Hematopoietic multipotent progenitor cell treated with erythropoietin and hydrocortisone succinate and interleukin-3 and kit ligand, for 4 days (in vitro differentiated cells): Measurements from ENCODE around the gene DOCK1.

Experiments used
- DNase-seq: peaks from one replicate; pipeline ENCODE4 v3.0.0-alpha.2; 2015

The DOCK1 gene

DNA sequence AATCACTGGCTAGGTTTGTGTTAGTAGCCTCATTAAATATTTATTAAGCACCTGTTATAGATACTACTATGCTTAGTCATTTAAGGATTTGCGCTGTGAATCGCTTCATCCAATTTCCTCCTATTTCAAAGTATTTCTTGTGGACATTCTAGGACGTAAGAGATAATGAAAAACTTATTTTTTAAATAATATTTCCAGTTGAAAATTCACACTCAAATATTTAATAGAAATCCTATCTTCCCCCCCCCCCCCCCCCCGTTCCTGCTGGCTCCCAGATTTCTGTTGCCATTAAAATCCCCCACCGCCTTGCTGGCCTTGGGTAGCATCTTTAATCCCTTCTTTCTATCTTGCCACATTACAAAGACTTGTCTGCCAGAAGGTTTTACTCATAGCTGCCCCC, 285.2 kb downstream of the DOCK1 start:
- DNase-seq = no peak

DNA sequence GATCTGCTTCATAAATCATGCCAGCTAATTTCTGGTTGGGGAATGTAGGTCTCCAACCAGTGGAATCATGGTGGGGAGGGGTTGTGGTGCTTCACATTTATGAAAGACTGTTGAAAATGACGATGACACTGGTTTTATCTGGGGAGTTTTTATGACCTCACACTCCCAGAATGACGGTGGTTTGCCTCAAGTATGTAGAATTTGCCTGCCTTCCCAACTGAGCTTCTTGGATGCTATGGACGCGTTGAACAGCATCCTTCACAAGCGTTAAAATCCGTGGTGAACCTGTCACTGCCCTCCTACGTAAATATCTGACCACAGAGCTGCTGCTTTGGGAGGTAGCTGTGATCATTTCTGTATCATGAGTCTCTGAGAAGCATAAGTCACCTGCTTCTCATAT, 287.9 kb downstream of the DOCK1 start:
- no peak for DNase-seq

- no peak for DNase-seq
Observed at GRCh38 chr10:127194111-127194510, 288.9 kb downstream of the DOCK1 start.

DNA sequence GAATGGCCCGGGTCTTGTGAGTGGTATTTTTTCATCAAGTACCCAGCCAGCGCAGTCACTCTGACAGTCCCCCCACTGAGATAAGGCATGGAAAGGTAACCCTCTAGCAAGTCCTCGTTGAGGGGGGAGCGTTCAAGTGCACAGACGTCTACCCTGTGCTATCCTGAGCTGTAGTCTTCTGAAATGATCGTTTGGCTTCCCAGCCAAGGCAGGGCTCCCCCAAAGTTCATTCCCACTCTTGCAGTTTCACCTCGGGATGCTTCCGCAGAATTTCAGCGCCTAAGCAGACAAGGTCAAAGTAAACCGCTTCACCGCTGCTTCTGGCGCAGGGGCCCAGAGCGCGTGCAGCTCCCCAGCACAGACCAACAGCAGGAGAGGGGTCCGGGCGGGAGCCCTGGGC, 289.4 kb downstream of the DOCK1 start:
- DNase-seq = no peak

DNA sequence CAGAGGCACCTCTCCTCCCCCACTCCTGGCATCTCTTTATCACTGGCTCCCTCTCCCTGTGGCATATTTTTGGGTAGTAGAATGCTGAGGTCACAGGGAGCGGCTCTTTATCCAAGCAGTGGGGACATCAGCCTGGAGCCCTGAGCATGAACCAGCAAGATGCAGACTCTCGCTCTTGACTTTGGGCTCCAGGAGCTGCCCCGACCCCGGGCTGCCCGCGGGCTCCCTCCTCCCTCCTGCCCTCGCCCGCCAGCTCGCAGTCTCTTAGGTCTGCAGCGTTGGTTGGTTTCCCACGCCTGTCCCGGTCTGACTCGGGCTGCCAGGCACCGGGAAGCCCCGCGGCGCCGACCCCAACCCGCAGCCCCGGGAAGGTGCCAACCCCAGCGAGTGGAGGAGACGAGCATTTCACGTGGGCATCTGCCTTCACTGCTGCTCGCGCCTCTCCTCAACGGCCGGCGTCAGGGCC, 289.8 kb downstream of the DOCK1 start:
- DNase-seq = peak; percentile 30

- DNase-seq = peak; percentile 10
Observed at GRCh38 chr10:127195571-127196281, 290.5 kb downstream of the DOCK1 start.

GRCh38 chr10:127196282-127197153, 291.3 kb downstream of the DOCK1 start, which contains the start of gene INSYN2A:
Gene INSYN2A (minus strand): TSS chr10:127196591. CDS start chr10:127176395, 20,196 bp downstream.
- peak; percentile 57 for DNase-seq

GRCh38 chr10:127197154-127197432, 291.9 kb downstream of the DOCK1 start:
- no peak for DNase-seq

GRCh38 chr10:127198307-127198706, 293.1 kb downstream of the DOCK1 start:
- no peak for DNase-seq

- DNase-seq = no peak
Observed at GRCh38 chr10:127198721-127199120, 293.5 kb downstream of the DOCK1 start.

- DNase-seq = no peak
Observed at GRCh38 chr10:127200646-127201045, 295.4 kb downstream of the DOCK1 start.

GRCh38 chr10:127203067-127203466, 297.8 kb downstream of the DOCK1 start:
- DNase-seq = no peak

DNA sequence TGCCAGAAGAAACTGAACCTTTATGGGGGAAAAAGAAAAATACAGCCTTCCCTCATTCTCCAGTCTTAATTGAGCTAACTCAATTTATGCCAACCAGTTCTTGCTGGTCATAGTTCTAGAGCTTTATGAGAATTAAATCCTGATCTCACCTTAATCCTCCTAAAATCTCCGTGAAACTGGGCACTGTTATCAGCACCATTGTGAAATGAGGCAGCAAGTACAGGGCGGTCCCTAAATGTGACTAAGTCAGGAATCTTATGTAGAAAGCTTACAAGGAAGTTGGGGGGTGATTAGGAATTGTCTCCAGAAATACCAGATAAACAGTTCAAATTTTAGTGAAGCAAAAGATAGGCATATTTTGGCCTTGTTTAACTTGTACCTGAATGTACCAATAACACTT, 301.9 kb downstream of the DOCK1 start:
- DNase-seq = no peak

GRCh38 chr10:127210936-127211466, 305.8 kb downstream of the DOCK1 start:
- no peak for DNase-seq

- DNase-seq = no peak
Observed at GRCh38 chr10:127215866-127216265, 310.6 kb downstream of the DOCK1 start.

GRCh38 chr10:127216274-127216673, 311.0 kb downstream of the DOCK1 start:
- DNase-seq = no peak

- DNase-seq = no peak
Observed at GRCh38 chr10:127216786-127217185, 311.6 kb downstream of the DOCK1 start.

DNA sequence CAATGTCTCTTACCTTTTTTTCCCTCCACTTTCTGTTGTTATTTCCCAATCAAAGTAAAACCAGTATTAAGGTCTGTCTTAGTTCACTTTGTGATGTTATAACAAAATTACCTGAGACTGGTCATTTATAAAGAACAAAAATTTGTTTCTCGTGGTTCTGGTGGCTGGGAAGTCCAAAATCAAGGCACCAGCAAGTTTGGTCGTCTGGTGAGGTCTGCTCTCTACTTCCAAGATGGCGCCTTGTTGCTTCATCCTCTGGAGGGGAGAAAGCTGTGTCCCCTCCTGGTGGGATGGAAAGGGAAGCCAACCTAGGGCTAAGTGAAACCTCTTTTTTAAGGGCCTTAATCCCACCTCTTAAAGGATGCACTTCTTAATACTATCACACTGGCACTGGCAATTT, 313.4 kb downstream of the DOCK1 start:
- no peak for DNase-seq

GRCh38 chr10:127221281-127221680, 316.1 kb downstream of the DOCK1 start:
- no peak for DNase-seq

GRCh38 chr10:127227027-127227426, 321.8 kb downstream of the DOCK1 start:
- DNase-seq = no peak

DNA sequence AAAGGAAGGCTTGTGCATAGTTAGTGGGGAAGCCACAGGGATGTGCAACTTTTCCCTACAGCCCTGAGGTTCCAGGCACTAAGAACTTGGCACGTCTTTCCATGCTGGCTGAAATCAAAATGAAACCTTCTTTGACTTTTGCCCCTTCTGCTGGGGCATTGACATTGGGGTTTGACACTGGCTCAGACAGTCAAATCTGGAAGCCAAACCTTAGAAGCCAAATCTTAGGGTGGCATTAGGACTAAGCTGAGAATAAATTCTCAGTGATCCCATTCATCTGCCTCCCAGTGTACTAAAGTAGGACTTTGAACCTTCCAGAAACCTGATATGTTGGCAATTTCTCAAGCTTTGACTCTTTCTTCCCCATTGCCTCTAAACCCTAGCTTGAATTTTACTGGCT, 322.4 kb downstream of the DOCK1 start:
- DNase-seq = no peak

DNA sequence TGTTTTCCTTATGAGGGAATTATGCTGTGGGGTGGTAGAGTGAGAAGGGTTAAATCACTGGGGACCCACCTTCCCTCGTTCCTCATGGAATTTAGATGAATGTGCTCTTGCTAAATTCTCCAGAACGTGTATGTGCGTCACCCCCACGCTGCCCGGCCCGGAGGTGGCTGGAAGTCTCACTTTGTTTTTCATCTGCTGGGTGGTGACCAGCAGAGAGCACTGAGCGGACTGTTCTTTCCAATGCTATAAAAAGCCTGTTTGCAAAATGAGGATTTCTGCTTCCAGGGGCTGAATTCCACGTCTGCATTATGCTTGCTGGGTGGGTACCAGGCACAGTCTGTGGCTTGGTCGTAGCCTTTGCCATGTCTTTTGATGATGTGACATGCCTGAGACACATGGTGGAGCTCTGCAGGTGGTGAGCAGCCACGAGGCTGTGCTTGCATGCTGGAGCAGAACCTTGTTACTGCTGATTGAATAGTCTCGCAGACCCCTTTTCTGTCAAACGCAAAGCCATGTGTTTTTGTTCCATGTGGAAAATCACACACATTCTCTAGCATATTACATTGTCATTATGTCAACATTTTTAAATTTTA, 323.1 kb downstream of the DOCK1 start:
- peak; percentile 3 for DNase-seq

- DNase-seq = no peak
Observed at GRCh38 chr10:127234306-127234800, 329.1 kb downstream of the DOCK1 start.
